IPS-18c (cell line): ENCODE results near the gene CHMP2B.
"Not testable (repeated sequence)": the region's sequence is repeated elsewhere in the genome, so short reads cannot be mapped to it uniquely, and the experiment has no call there.

Experiments
- H3K4me3 ChIP-seq: 2 replicates; pipeline ENCODE4 v1.7.0; 2013; ENCODE audit warnings: low read depth, mild to moderate bottlenecking, low read length, moderate library complexity; ENCODE audit not compliant: insufficient read depth
- H3K9me3 ChIP-seq: one replicate; pipeline ENCODE4 v1.6.1; 2013; ENCODE audit warnings: mild to moderate bottlenecking, low read length, moderate library complexity; ENCODE audit not compliant: control insufficient read depth, insufficient read depth

The CHMP2B gene

GRCh38 chr3:87270908-87271700 lies 44.0 kb downstream of the CHMP2B start:
- no peaks in the 10 kb centered on the region for H3K9me3 ChIP-seq
- no peak overlapping the region for H3K4me3 ChIP-seq

DNA sequence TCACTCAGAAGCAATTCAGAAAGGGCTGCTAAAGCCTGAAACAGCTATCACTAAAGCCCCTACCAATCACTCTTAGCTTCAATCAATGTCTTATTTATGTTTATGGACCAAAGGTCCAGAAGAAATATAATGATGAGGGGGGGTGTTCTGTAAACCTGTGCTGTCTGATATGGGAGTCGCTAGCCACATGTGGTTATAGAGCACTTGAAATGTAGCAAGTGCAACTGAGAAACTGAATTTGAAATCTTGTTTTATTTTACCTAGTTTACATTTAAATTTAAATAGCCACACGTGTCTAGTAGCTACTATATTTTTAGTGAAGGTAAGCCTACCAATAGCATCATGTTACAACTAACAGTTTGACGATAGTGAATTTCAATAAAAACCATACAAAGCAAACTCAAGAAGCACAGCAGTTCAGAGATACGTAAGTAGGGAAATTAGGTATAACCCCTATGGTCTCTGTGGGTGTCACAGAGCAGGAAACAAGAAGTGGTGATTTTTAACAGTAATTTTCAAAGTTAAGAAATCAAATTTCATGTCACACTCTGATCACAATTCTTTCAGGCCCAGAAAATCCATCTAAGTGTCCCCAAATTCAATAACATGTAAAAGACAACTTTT lies 45.7 kb downstream of the CHMP2B start:
- H3K9me3 ChIP-seq, result no peaks in the 10 kb centered on the region
- no peak overlapping the region for H3K4me3 ChIP-seq

DNA sequence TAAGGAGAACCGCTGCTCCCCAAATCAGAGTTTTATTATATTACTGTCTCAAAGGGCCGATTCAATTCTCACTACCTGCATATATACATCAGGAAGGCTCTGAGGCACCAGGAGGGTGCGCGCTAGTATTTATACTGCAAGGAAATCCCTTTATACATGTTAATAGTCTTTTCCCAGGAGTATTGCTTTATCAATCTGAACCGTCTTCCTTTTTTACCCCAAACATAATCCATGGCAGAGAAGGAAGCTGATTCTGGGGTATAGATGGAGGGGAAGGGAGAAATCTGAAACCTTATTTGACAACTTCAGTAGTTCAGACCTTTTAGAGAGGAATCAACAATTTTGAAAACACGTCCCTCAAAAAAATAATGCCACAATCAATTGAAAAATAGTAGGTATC lies 49.4 kb downstream of the CHMP2B start, which contains the start of gene POU1F1:
POU1F1 (minus strand) TSS at position 101 of the 400 bp plus-strand sequence. CDS start 122 bp downstream, outside the sequence.
- H3K4me3 ChIP-seq, result no peak within 1 kb of the TSS

DNA sequence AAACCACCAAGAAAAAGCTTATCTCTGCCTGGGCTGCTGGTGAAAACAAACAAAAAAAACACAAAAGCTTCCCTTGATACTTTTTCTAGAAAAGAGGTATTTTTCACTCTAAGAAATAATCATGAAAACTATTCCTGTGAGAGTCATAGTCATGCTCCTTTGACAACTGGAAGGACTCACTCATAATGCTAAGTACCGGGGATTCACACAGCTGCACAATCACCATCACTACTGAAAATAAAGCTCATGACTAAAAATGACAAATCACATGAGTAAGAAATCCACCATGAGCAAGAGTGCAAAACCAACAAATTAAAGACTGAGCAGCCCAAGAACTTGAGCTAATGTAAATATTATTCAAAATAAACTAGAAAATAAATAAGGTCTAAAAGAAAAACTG lies 59.9 kb downstream of the CHMP2B start:
- Histone ChIP-seq H3K4me3 (no peak overlapping the region), H3K9me3 (no peaks in the 10 kb centered on the region)

More for the DNA sequence above, 49.4 kb downstream of the CHMP2B start, which contains the start of gene POU1F1:
- no peaks in the 10 kb centered on the region for H3K9me3 ChIP-seq

- Histone ChIP-seq H3K9me3 (no peaks in the 10 kb centered on the region), H3K4me3 (no peak overlapping the region)
Measured at GRCh38 chr3:87288446-87288845, 61.3 kb downstream of the CHMP2B start.

DNA sequence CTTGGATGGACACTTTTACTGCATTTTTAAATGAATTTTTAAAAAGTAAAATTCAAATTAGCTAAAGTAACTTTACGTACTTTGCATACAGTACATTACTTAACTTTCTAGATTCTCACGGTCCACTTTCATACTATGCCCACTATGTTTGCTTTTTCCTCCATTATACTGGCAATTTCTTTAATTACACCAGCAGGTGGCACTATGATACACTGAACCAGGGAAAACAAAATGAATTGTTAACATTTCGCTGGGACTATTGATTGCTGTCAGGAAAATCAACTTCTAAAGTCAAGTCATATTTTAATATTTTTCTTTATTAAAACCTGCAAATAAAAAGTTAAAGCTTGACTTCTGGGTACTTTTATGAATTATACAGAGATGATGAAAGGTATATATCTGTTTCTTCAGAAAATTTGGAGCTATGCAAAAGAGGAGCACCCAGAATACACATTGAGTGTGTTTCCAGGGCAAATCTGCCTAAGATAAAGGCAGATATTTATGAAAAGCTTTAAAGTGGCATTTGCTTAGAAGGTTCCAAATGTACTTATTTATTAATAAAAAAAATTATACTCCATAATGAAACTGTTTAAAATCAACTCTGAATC lies 71.1 kb downstream of the CHMP2B start:
- no peaks in the 10 kb centered on the region for H3K9me3 ChIP-seq
- no peak overlapping the region for H3K4me3 ChIP-seq

DNA sequence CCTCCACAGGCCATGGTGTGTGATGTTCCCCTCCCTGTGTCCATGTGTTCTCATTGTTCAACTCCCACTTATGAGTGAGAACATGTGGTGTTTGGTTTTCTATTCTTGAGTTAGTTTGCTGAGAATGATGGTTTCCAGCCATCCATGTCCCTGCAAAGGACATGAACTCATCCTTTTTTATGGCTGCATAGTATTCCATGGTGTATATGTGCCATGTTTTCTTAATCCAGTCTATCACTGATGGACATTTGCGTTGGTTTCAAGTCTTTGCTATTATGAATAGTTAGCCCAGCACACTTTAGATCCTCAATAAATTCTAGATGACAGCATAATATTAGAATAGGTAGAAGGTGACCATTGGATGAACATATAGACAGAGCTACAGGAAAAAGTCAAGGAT lies 77.9 kb downstream of the CHMP2B start:
- H3K4me3 ChIP-seq, H3K9me3 ChIP-seq: not testable (repeated sequence)
